NT2/D1 (cell line): Measurements from ENCODE around the gene APOA5.
A peak's percentile ranks its signal among the peaks of the same experiment; 100 is the strongest.
"Not testable (repeated sequence)": the region's sequence is repeated elsewhere in the genome, so short reads cannot be mapped to it uniquely, and the experiment has no call there.

ENCODE experiments used
- DNase-seq: peaks from one replicate; pipeline ENCODE4 v3.0.0-alpha.2; 2011; ENCODE audit warnings: low read depth, low spot score
- H3K27me3 ChIP-seq: 2 replicates; pipeline ENCODE4 v1.6.0; 2011; ENCODE audit warnings: mild to moderate bottlenecking; ENCODE audit not compliant: insufficient read length, insufficient read depth
- H3K36me3 ChIP-seq: 2 replicates; pipeline ENCODE4 v1.6.1; 2011; ENCODE audit warnings: mild to moderate bottlenecking, low read length, mixed read lengths; ENCODE audit not compliant: insufficient read depth, insufficient read length
- H3K4me1 ChIP-seq: 2 replicates; pipeline ENCODE4 v1.5.1; 2011; ENCODE audit not compliant: insufficient read depth, insufficient read length
- H3K4me3 ChIP-seq: 2 replicates; pipeline ENCODE4 v1.5.1; 2011; ENCODE audit warnings: low read depth; ENCODE audit not compliant: insufficient read length
- H3K9ac ChIP-seq: 2 replicates; pipeline ENCODE4 v1.6.0; 2011; ENCODE audit warnings: low read depth; ENCODE audit not compliant: insufficient read length
- H3K9me3 ChIP-seq: 2 replicates; pipeline ENCODE4 v1.5.1; 2011; ENCODE audit warnings: mild to moderate bottlenecking, low read length; ENCODE audit not compliant: insufficient read depth
- SUZ12 ChIP-seq: IDR thresholded peaks from 2 replicates; pipeline ENCODE4 v1.6.1; 2011; ENCODE audit not compliant: insufficient read length, insufficient read depth; ENCODE audit errors: extremely low read depth
- YY1 ChIP-seq: IDR thresholded peaks from 2 replicates; pipeline ENCODE4 v1.6.1; 2011; ENCODE audit not compliant: insufficient read length, insufficient read depth
- ZNF274 ChIP-seq: IDR thresholded peaks from 2 replicates; pipeline ENCODE4 v1.6.1; 2011; ENCODE audit warnings: mild to moderate bottlenecking, low read depth, low read length

APOA5 gene

GRCh38 chr11:116774661-116775060 lies 17.0 kb downstream of the APOA5 start:
- no peaks in the 10 kb centered on the region for H3K4me1 ChIP-seq
- H3K9ac ChIP-seq = no peak overlapping the region
- no peaks in the 10 kb centered on the region for H3K27me3 ChIP-seq
- no peak for TF ChIP-seq ZNF274
- TF ChIP-seq SUZ12 = no peak
- no peak for TF ChIP-seq YY1
- DNase-seq = no peak
- H3K9me3 ChIP-seq = no peaks in the 10 kb centered on the region
- H3K36me3 ChIP-seq = peaks cover 32% of the 10 kb centered on the region
- no peak overlapping the region for H3K4me3 ChIP-seq

GRCh38 chr11:116773203-116774097 lies 18.2 kb downstream of the APOA5 start:
- H3K36me3 ChIP-seq = peaks cover 29% of the 10 kb centered on the region
- no peaks in the 10 kb centered on the region for H3K4me1 ChIP-seq
- peak overlapping the region; percentile 44 for H3K9ac ChIP-seq
- TF ChIP-seq SUZ12 (no peak), ZNF274 (no peak), YY1 (no peak)
- H3K27me3 ChIP-seq = no peaks in the 10 kb centered on the region
- DNase-seq = no peak
- no peaks in the 10 kb centered on the region for H3K9me3 ChIP-seq
- H3K4me3 ChIP-seq = peak overlapping the region; percentile 80

- Histone ChIP-seq H3K9ac (peak within 1 kb of the TSS; percentile 90), H3K4me3 (peak within 1 kb of the TSS; percentile 80), H3K4me1 (no peaks in the 10 kb centered on the region), H3K36me3 (peaks cover 28% of the 10 kb centered on the region), H3K9me3 (no peaks in the 10 kb centered on the region), H3K27me3 (no peaks in the 10 kb centered on the region)
- DNase-seq = peak; percentile 84
- TF ChIP-seq YY1 (peak; percentile 59), ZNF274 (no peak), SUZ12 (no peak)
Observed at GRCh38 chr11:116772443-116773202, 19.1 kb downstream of the APOA5 start, which contains the start of gene BUD13. TSS of gene BUD13 (minus strand) at chr11:116772987. CDS start at chr11:116772964, 23 bp downstream.

- Histone ChIP-seq H3K4me1 (no peaks in the 10 kb centered on the region), H3K27me3 (no peaks in the 10 kb centered on the region), H3K36me3 (peaks cover 28% of the 10 kb centered on the region), H3K4me3 (peak overlapping the region; percentile 80), H3K9me3 (no peaks in the 10 kb centered on the region), H3K9ac (peak overlapping the region; percentile 90)
- DNase-seq = no peak
- no peak for TF ChIP-seq ZNF274
- no peak for TF ChIP-seq YY1
- TF ChIP-seq SUZ12 = no peak
Observed at GRCh38 chr11:116771935-116772334, 19.7 kb downstream of the APOA5 start.

- H3K27me3 ChIP-seq = no peaks in the 10 kb centered on the region
- H3K36me3 ChIP-seq = peaks cover 70% of the 10 kb centered on the region
- no peaks in the 10 kb centered on the region for H3K9me3 ChIP-seq
- no peak for TF ChIP-seq SUZ12
- TF ChIP-seq YY1 = no peak
- TF ChIP-seq ZNF274 = no peak
- H3K4me1 ChIP-seq = no peaks in the 10 kb centered on the region
- DNase-seq = no peak
- H3K4me3 ChIP-seq = no peak overlapping the region
- H3K9ac ChIP-seq = no peak overlapping the region
Observed at GRCh38 chr11:116762132-116762531, 29.5 kb downstream of the APOA5 start.

- DNase-seq, H3K4me3 ChIP-seq, H3K9ac ChIP-seq, H3K27me3 ChIP-seq, H3K9me3 ChIP-seq, H3K4me1 ChIP-seq: not testable (repeated sequence)
- H3K36me3 ChIP-seq = peaks cover 58% of the 10 kb centered on the region
Observed at GRCh38 chr11:116756044-116756443, 35.6 kb downstream of the APOA5 start.

GRCh38 chr11:116750070-116750718 lies 41.5 kb downstream of the APOA5 start:
- no peaks in the 10 kb centered on the region for H3K27me3 ChIP-seq
- TF ChIP-seq ZNF274 (no peak), SUZ12 (no peak), YY1 (no peak)
- H3K4me1 ChIP-seq = no peaks in the 10 kb centered on the region
- no peak overlapping the region for H3K9ac ChIP-seq
- H3K4me3 ChIP-seq = no peak overlapping the region
- no peak for DNase-seq
- H3K9me3 ChIP-seq = no peaks in the 10 kb centered on the region
- H3K36me3 ChIP-seq = peaks cover 57% of the 10 kb centered on the region
